Smooth muscle cell of the brain vasculature (primary cell): ENCODE results near the gene NKG7.
A peak's percentile ranks its signal among the peaks of the same experiment; 100 is the strongest.

ENCODE experiments used
- DNase-seq: peaks from one replicate; pipeline ENCODE4 v3.0.0-alpha.2; 2012; ENCODE audit warnings: low read depth, low spot score

Gene NKG7

GRCh38 chr19:51391073-51391611 is 18.7 kb upstream of the NKG7 start:
- no peak for DNase-seq

- no peak for DNase-seq
Measured at GRCh38 chr19:51389143-51389542, 16.7 kb upstream of the NKG7 start.

GRCh38 chr19:51387924-51388389 is 15.5 kb upstream of the NKG7 start, which contains the start of gene LIM2:
LIM2 (minus strand) TSS chr19:51387974; CDS start chr19:51387443, 531 bp downstream.
- DNase-seq, result no peak

GRCh38 chr19:51386882-51387520 is 14.5 kb upstream of the NKG7 start:
- no peak for DNase-seq

GRCh38 chr19:51382004-51382403 is 9.6 kb upstream of the NKG7 start:
- no peak for DNase-seq

GRCh38 chr19:51380379-51380778 is 7.9 kb upstream of the NKG7 start:
- DNase-seq, result no peak

- no peak for DNase-seq
Measured at GRCh38 chr19:51377422-51377821, 5.0 kb upstream of the NKG7 start.

GRCh38 chr19:51375504-51376221 is 3.2 kb upstream of the NKG7 start:
- DNase-seq, result no peak

GRCh38 chr19:51372021-51372648 is 319 bp downstream of the NKG7 start:
- DNase-seq, result no peak

- DNase-seq, result no peak
Measured at GRCh38 chr19:51371186-51371690, 1.2 kb downstream of the NKG7 start.

GRCh38 chr19:51370230-51370629 is 2.2 kb downstream of the NKG7 start:
- no peak for DNase-seq

- no peak for DNase-seq
Measured at GRCh38 chr19:51368366-51369282, 3.8 kb downstream of the NKG7 start, which contains the start of gene CLDND2. CLDND2 (minus strand) TSS chr19:51369003; CDS start chr19:51368577, 426 bp downstream.

- DNase-seq, result peak; percentile 97
Measured at GRCh38 chr19:51367565-51368365, 4.7 kb downstream of the NKG7 start.

- DNase-seq, result no peak
Measured at GRCh38 chr19:51367255-51367564, 5.2 kb downstream of the NKG7 start.

GRCh38 chr19:51366389-51367254 is 5.8 kb downstream of the NKG7 start:
- DNase-seq, result peak; percentile 94

- DNase-seq, result no peak
Measured at GRCh38 chr19:51365965-51366388, 6.5 kb downstream of the NKG7 start, which contains the start of gene ETFB. ETFB (minus strand) TSS chr19:51366388; CDS start chr19:51366326, 62 bp downstream.

GRCh38 chr19:51365211-51365964 is 7.1 kb downstream of the NKG7 start:
- DNase-seq, result no peak
